Right lung (tissue), 5 donors: ENCODE measurements around the gene CDH19. TPM values are rescaled to one million over a fixed set of nuclear protein-coding genes. Genes with fewer than 3 reads are reported as not detected.
A peak's percentile ranks its signal among the peaks of the same experiment; 100 is the strongest.
"Not testable (repeated sequence)": the region's sequence is repeated elsewhere in the genome, so short reads cannot be mapped to it uniquely, and the experiment has no call there.

Experiments used
- DNase-seq, 2 donors: peaks; one replicate each; pipeline ENCODE4 v3.0.0-alpha.2; 2013
- polyA plus RNA-seq, 5 donors: library from polyadenylated mRNA; unstranded; fragments of 120-200 nt; gene quantifications; one replicate each; pipeline versions ENCODE4 v1.2.1 to v1.2.3, GENCODE V29; 2013; ENCODE audit warnings: inconsistent platforms in 1 of 5, low replicate concordance in 1 of 5; ENCODE audit not compliant: insufficient read length in 5 of 5, insufficient read depth in 1 of 5

The CDH19 gene
- polyA plus RNA-seq, 5 donors, result 0.12 to 0.35 (median 0.15) TPM

GRCh38 chr18:66564236-66564635 lies 39.7 kb downstream of the CDH19 start:
- DNase-seq, result no peak

DNA sequence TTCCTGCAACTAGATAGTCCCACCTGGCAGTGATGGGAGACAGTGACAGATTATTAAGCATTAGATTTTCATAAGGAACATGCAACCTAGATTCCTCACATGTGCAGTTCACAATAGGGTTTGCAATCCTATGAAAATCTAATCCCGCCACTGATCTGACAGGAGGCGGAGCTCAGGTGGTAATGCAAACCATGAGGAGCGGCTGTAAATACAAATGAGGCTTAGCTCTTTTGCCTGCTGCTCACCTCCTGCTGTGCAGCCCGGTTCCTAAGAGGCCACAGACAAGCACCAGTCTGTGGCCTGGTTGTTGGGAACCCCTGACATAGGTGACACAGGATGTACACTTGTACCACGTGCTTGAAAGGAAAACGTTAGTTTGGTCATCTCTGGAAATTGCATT lies 41.6 kb downstream of the CDH19 start:
- DNase-seq, result no peak

DNA sequence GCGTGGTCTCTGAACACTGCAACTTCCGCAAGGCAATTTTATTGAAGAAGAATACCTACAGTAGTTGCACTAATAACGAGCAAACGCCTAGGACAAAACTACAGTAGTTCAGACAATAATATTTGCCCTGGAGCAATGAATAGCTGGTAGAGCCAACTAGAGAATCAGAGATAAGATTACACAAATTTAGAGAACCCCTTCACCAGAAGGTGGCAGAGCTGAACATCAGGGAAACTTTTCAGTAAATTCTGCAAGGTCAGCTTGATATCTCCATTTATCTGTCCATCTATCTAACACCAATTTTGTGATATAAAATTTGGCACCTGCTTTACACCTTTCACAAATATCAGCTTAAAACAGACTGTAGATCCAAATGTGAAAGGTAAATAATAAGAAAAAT lies 43.8 kb downstream of the CDH19 start:
- DNase-seq, result no peak

- no peak for DNase-seq
These were observed 45.1 kb downstream of the CDH19 start for GRCh38 chr18:66558773-66559172.

DNA sequence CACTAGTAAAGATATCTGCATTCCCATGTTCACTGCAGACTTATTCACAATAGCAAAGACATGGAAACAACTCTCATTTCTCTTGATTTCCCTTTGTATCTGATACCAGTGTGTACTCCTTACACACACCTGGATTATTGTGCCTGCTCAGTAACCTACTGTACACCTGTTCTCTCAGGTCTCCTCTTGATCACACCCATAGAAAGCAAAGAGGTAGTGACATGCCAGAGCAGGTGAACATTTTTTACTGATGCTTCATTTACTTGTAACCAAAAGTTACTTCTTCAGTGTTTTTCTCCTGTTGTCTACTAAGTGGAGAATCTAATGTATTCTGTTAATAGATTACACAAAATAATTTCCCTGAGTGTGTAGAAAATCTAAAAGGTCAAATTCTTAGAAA lies 46.8 kb downstream of the CDH19 start:
- DNase-seq, result no peak

DNA sequence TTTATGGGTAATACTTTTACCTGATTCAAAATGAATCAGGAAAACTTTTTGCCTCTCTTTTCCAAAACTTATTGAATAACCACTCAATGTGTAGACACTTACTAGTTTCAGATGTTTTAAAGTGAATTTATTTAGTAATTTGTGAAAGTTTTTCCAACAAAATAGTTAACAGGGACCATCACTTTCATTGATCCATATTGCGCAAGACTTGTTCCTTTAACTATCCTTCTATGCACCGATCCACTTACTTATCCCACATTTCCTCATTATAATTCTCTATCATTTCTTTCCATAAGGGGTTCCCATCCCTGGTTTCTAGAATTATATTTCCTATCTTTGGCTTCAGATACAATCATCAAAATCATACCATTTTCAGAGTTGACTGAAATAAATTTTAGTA lies 48.3 kb downstream of the CDH19 start:
- no peak for DNase-seq

DNA sequence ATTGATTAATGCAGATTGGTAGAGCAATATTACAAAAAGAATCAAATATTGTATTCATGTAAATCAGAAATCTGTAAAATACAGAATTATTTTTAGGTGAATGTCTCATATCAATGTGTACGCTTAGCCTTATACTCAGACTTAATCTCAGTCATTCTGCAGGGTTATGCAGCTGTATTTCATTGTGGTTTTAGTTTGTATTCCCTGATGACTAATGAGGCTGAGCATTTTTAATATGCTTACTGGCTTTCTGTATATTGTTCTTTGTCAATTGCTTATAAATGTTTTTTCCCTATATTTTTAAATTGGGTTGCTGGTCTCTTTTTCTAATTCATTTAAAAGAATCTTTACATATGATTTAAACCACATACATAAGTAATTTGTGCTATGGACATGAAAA lies 50.1 kb downstream of the CDH19 start:
- DNase-seq, result no peak

GRCh38 chr18:66550366-66550765 lies 53.5 kb downstream of the CDH19 start:
- no peak for DNase-seq

GRCh38 chr18:66548747-66549146 lies 55.1 kb downstream of the CDH19 start:
- no peak for DNase-seq

- no peak for DNase-seq
These were observed 69.8 kb downstream of the CDH19 start for GRCh38 chr18:66534110-66534509.

GRCh38 chr18:66533693-66534092 lies 70.2 kb downstream of the CDH19 start:
- DNase-seq, result no peak

DNA sequence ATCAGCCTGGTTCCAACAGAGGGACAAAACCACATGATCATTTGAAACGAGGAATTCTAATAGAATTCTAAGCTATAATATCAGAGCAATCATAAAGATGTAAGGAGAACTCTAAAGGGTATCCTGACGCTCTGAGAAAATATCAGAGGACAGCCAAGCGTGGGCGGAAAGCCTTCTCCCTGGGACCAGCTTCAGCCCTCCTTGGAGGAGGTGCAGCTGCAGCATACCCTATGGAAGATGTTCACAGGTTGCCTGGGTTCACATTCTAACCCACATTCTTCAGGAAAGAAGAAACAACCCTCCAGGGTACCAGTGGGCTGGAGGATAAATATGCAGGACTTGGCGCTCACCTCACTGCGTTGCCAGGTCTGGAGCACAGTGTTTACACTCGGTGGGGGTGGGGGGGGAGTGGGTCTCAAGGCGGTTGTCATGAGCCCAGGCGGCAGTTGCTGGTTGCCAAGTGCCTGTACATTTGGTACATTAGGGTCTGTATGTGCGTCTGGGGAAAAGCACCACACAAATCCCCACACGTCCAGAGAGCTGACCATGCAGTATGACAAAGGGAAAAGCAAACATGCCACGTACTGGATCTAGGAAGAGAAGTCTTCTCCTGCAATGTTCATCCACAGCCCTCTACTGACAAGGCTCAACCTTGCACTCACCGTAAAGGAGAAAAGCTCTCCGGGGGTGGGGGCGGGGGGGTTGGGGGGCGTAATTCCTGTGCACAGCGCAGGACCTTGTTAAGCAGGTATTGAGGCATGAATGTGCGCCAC lies 80.5 kb downstream of the CDH19 start:
- no peak for DNase-seq

DNA sequence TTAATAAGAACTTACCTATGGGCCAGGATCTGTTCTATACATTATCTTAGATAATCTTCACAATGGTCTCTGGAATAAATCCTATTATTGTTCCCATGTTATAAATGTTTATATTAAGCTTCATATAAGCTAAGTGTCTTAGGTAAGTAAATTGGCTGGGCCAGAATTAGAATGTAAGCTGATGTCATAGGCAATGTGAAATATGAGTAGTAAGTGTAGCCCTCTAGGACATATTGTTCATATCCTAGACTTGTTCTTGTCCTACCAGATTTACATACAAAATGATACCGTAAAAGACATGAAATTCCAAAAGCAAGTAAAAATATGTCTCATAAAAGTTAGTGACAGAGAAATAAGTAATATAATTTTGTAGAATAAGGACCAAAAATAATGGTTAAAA lies 89.9 kb downstream of the CDH19 start:
- no peak for DNase-seq

DNA sequence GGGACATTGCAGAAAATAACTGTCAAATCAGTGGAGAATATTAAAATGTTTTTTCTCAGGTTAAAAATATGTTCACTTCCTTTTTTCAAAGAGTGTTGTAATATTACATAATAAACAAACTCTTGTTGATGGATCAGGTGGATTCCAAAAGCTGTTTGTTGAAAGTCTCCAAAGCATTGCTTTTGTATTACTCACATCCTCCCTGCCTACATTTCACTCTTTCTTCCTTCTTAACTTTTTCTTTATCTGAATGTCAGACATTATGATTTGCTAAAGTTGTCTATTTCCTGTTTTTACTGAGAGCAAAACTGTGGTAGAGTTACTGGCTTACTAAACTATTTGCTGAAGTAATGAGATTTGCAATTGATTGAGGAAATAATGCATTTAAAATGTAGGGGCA lies 92.1 kb downstream of the CDH19 start:
- DNase-seq, result no peak

DNA sequence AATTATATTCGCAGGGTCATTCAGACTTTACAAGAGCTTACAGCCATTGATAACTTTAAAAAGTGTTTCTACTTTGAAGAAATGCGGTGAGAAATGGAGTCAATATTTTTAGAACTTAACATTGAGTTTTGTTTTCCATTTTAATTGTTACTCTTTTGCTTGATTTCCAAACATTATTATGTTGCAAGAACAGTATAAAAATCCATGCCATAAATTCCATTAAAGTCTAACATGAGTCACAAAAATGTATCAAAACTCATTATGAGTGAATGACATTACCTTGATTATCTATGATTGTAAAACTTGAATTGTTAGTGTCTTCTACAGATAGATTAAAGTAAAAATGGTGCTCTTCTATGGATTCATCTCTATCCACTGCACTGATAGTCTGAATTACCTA lies 92.6 kb downstream of the CDH19 start:
- no peak for DNase-seq

DNA sequence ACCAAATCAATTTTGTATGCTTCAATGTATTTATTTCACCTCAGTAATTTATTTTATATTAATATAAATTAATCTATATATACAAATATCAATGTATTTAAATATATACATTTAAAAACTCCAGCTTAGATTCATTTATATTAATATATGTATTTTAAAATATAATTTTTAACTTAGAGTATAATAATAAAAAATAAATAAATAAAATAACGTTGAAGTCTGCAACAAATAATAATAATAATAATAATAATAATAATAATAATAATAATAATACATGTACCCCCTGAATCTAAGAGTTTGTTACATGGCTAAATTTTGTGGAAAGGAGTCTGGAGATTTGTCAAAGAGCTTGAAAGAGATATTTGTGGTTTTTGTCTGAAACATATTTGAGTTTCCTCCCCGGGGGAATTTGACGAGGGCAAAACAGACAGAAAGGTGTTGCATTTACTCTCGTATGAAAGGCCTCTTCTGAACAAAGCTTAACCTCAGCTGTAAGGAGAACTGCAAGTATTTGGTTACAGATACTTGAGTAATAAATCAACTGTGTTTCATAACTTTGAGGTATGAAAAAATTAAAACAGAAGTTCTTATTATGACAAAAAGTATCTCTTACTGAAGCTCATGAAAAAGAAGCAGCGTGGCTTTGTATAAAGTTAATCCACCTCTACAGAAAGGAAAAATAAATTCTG lies 93.4 kb downstream of the CDH19 start:
- no peak for DNase-seq

GRCh38 chr18:66508937-66509336 lies 95.0 kb downstream of the CDH19 start:
- DNase-seq, result no peak

DNA sequence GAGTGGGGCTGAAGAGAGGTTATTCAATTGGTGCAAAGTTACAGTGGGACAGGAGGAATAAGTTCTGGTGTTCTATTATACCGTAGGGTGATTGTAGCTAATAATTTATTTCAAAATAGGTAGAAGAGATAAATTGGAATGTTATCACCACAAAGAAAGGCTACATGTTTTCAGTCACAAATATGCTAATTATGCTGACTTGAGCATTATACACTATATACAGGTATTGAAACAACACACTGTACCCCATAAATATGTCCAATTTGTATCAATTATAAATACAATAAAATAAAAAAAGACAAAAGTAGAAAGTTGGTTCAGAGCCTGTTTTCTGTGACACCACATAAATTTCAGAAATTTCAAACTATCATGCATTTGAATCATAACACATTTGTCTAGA lies 97.7 kb downstream of the CDH19 start:
- no peak for DNase-seq

DNA sequence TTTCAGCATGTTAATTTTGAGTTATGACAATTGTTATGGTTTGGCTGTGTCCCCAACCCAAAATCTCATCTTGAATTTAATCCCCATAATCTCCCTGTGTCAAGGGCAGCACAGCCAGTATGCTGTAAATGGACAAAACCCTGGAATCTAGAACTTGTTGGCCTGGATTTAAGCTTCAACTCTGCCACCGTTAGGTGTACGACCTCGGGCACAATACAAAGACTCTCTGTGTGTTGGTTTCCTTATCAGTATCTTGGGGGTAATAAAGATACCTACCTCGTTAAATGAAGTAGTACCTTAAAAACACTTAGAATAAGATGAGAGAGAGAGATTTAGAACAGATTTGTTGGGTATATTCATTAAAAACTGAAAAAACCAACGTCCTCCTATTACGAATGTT lies 106.5 kb downstream of the CDH19 start:
- no peak for DNase-seq

DNA sequence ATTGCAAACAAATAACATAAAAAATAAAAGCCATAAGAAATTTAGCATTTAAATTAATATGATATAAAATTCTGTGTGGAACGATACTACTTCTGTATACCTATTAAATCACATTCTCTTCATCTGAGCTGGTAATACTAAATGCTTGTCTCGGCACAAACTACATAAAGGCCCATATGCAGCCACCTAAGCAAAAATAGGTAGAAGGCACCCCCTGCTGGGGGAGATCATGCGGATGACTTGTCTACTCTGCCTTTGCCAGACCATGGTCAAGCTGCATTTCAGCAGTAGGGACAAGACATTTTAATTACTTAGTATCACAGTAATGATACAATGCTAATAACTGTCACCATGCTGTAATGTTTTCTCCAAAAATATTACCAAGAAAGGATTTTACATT lies 108.0 kb downstream of the CDH19 start:
- peak; percentile 58 to 77 for DNase-seq

GRCh38 chr18:66473882-66474281 lies 130.0 kb downstream of the CDH19 start:
- no peak for DNase-seq

DNA sequence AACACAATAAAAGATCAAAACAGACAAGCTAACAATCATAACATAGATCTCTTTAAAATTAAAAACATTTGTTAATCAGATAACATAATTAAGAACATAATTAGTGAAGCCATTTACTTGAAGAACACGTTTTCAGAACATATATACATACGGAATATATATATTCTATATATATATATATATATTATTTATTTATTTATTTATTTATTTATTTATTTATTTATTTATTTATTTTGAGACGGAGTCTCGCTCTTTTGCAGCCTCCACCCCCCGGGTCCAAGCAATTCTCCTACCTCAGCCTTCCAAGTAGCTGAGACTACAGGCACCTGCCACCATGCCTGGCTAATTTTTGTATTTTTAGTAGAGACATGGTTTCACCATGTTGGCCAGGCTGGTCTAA lies 137.7 kb downstream of the CDH19 start:
- DNase-seq, result not testable (repeated sequence)

DNA sequence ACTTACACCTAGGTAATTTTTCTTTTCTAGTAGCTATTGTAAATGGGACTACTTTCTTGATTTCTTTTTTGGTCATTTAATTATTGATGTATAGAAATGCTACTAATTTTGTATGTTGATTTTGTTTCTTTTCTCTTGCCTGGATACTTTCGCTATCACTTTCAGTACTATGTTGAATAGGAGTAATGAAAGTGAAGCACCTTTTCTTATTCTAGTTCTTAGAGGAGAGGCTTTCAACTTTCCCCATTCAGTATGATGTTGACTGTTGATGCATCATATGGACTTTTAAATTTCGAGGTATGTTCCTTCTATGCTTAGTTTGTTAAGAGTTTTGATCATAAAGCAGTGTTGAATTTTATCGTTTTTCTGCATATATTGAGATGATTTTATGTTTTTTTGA lies 142.5 kb downstream of the CDH19 start:
- DNase-seq, result no peak

DNA sequence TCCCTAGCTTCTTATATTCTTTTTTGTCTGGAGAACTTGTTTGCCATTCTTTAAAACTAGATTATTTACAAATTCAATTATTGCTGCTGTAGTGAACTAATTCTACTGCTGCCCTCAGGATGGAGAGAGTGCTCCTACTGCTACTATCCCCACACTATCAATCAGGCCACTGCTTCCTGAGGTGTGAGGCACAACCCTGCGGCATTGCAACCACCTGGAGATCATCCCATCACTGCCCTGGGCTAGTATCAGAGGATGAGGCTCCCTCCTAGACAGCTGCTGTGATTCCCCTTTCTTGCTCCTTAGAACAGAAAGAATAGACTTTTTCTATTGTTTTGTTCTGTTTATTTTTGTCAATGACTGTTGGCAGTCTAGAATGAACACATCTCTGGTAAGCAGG lies 146.6 kb downstream of the CDH19 start:
- DNase-seq, result no peak
